Neutrophil (primary cell): ENCODE results near the gene TENM3.

Experiments used
- H3K27ac ChIP-seq: fragments of 200-600 bp; sonication (generic); 2 replicates; pipeline ENCODE4 v1.5.1; 2016; ENCODE audit warnings: mild to moderate bottlenecking, moderate library complexity
- H3K27me3 ChIP-seq: fragments of 200-600 bp; sonication (generic); 2 replicates; pipeline ENCODE4 v1.6.0; 2016; ENCODE audit warnings: mild to moderate bottlenecking
- H3K36me3 ChIP-seq: fragments of 200-600 bp; sonication (generic); 2 replicates; pipeline ENCODE4 v1.5.1; 2017
- H3K4me1 ChIP-seq, 2 experiments: fragments of 200-600 bp in 1 of 2; sonication (generic) in 1 of 2; 1 replicate in 1 of 2; 2 replicates in 1 of 2; pipeline versions ENCODE4 v1.5.1 to v1.6.1; 2013 to 2016; ENCODE audit warnings: low read depth in 1 of 2, low read length in 1 of 2, mild to moderate bottlenecking in 1 of 2, moderate library complexity in 1 of 2; ENCODE audit not compliant: control insufficient read depth in 1 of 2, insufficient read depth in 1 of 2
- H3K4me3 ChIP-seq, 2 experiments: fragments of 200-600 bp in 1 of 2; sonication (generic) in 1 of 2; 1 replicate in 1 of 2; 2 replicates in 1 of 2; pipeline ENCODE4 v1.5.1; 2013 to 2016; ENCODE audit warnings: low read depth in 1 of 2, low read length in 1 of 2, mild to moderate bottlenecking in 1 of 2, moderate library complexity in 1 of 2
- H3K9me3 ChIP-seq: fragments of 200-600 bp; sonication (generic); 2 replicates; pipeline ENCODE4 v1.5.1; 2016
- CTCF ChIP-seq: fragments of 200-600 bp; sonication (generic); IDR thresholded peaks from 2 replicates; pipeline ENCODE4 v1.5.1; 2016; ENCODE audit warnings: antibody characterized with exemption

TENM3 gene

GRCh38 chr4:182620111-182620980, 377.1 kb downstream of the TENM3 start:
- Histone ChIP-seq H3K36me3 (no peaks in the 10 kb centered on the region), H3K4me3 (no peak overlapping the region), H3K27me3 (no peaks in the 10 kb centered on the region), H3K27ac (no peak overlapping the region), H3K9me3 (no peaks in the 10 kb centered on the region), H3K4me1 (no peaks in the 10 kb centered on the region)
- TF ChIP-seq CTCF = no peak

GRCh38 chr4:182624281-182624680, 381.1 kb downstream of the TENM3 start:
- no peaks in the 10 kb centered on the region for H3K9me3 ChIP-seq
- no peak for TF ChIP-seq CTCF
- no peaks in the 10 kb centered on the region for H3K27me3 ChIP-seq

GRCh38 chr4:182625193-182625592, 382.0 kb downstream of the TENM3 start:
- Histone ChIP-seq H3K9me3 (no peaks in the 10 kb centered on the region), H3K27ac (no peak overlapping the region), H3K36me3 (no peaks in the 10 kb centered on the region), H3K4me3 (no peak overlapping the region), H3K4me1 (no peaks in the 10 kb centered on the region), H3K27me3 (no peaks in the 10 kb centered on the region)
- no peak for TF ChIP-seq CTCF

More at GRCh38 chr4:182624281-182624680, 381.1 kb downstream of the TENM3 start:
- no peaks in the 10 kb centered on the region for H3K4me1 ChIP-seq
- no peaks in the 10 kb centered on the region for H3K36me3 ChIP-seq
- no peak overlapping the region for H3K27ac ChIP-seq
- no peak overlapping the region for H3K4me3 ChIP-seq

GRCh38 chr4:182627996-182628395, 384.8 kb downstream of the TENM3 start:
- Histone ChIP-seq H3K27ac (no peak overlapping the region), H3K4me3 (no peak overlapping the region), H3K4me1 (no peaks in the 10 kb centered on the region), H3K27me3 (no peaks in the 10 kb centered on the region), H3K9me3 (no peaks in the 10 kb centered on the region), H3K36me3 (no peaks in the 10 kb centered on the region)
- TF ChIP-seq CTCF = no peak

GRCh38 chr4:182628544-182628943, 385.3 kb downstream of the TENM3 start:
- no peak for TF ChIP-seq CTCF
- H3K4me1 ChIP-seq = no peaks in the 10 kb centered on the region
- H3K9me3 ChIP-seq = no peaks in the 10 kb centered on the region
- no peak overlapping the region for H3K4me3 ChIP-seq
- no peak overlapping the region for H3K27ac ChIP-seq
- no peaks in the 10 kb centered on the region for H3K36me3 ChIP-seq
- H3K27me3 ChIP-seq = no peaks in the 10 kb centered on the region
